Neural cell (in vitro differentiated cells): ENCODE data around the gene VAPA. TPM values are rescaled to one million over a fixed set of nuclear protein-coding genes. Genes with fewer than 3 reads are reported as not detected.

Experiments used
- H2AFZ ChIP-seq: fragments of 200-600, 300-800 bp; sonication (generic), shearing (Covaris generic); 2 replicates; pipeline ENCODE4 v1.6.0; 2014; ENCODE audit warnings: low read depth, mild to moderate bottlenecking, antibody characterized with exemption, low read length, moderate library complexity
- H3F3A ChIP-seq: fragments of 200-600 bp; shearing (Covaris generic); 2 replicates; pipeline ENCODE4 v1.6.1; 2016; ENCODE audit warnings: mild to moderate bottlenecking, moderate library complexity, mixed read lengths, antibody characterized with exemption, low read length; ENCODE audit not compliant: insufficient read depth, poor library complexity, severe bottlenecking
- H3K27ac ChIP-seq: fragments of 200-600, 300-800 bp; sonication (generic), shearing (Covaris generic); 2 replicates; pipeline ENCODE4 v1.5.1; 2014; ENCODE audit warnings: mild to moderate bottlenecking, low read length, moderate library complexity
- H3K27me3 ChIP-seq: fragments of 300-800, 200-600 bp; sonication (generic), shearing (Covaris generic); 2 replicates; pipeline ENCODE4 v1.6.0; 2014; ENCODE audit warnings: mild to moderate bottlenecking, low read depth, low read length, moderate library complexity; ENCODE audit not compliant: insufficient read depth
- H3K36me3 ChIP-seq: fragments of 300-800, 200-600 bp; sonication (generic), shearing (Covaris generic); 2 replicates; pipeline ENCODE4 v1.5.1; 2014; ENCODE audit warnings: mild to moderate bottlenecking, antibody characterized with exemption, low read length, moderate library complexity; ENCODE audit not compliant: insufficient read depth
- H3K4me2 ChIP-seq: fragments of 300-800, 200-600 bp; sonication (generic), shearing (Covaris generic); 2 replicates; pipeline ENCODE4 v1.6.0; 2014; ENCODE audit warnings: mild to moderate bottlenecking, low read length
- H3K4me3 ChIP-seq: fragments of 300-800, 200-600 bp; sonication (generic), shearing (Covaris generic); 2 replicates; pipeline ENCODE4 v1.5.1; 2014; ENCODE audit warnings: mild to moderate bottlenecking, low read length, moderate library complexity
- H3K79me2 ChIP-seq: fragments of 200-600 bp; shearing (Covaris generic); replicated peaks from 2 replicates; pipeline ENCODE4 v1.6.0; 2014; ENCODE audit warnings: mild to moderate bottlenecking, low read length, moderate library complexity; ENCODE audit not compliant: insufficient read depth
- H3K9ac ChIP-seq: fragments of 300-800, 200-600 bp; sonication (generic), shearing (Covaris generic); 2 replicates; pipeline ENCODE4 v1.6.1; 2016; ENCODE audit warnings: mild to moderate bottlenecking, low read length, mixed read lengths
- H3K9me2 ChIP-seq: fragments of 200-600 bp; shearing (Covaris generic); 2 replicates; pipeline ENCODE4 v1.6.1; 2016; ENCODE audit warnings: mild to moderate bottlenecking, low read length, mixed read lengths; ENCODE audit not compliant: insufficient read depth
- H3K9me3 ChIP-seq: fragments of 200-600, 300-800 bp; sonication (generic), shearing (Covaris generic); 2 replicates; pipeline ENCODE4 v1.6.1; 2016; ENCODE audit warnings: mild to moderate bottlenecking, mixed run types, low read length, moderate library complexity, mixed read lengths
- H4K20me1 ChIP-seq: fragments of 200-600 bp; shearing (Covaris generic); 2 replicates; pipeline ENCODE4 v1.6.1; 2016; ENCODE audit warnings: mild to moderate bottlenecking, mixed run types; ENCODE audit not compliant: insufficient read depth
- EP300 ChIP-seq: fragments of 450-650 bp; conservative IDR thresholded peaks from 2 replicates; pipeline ENCODE4 v1.6.1; 2014; ENCODE audit warnings: antibody characterized with exemption, mild to moderate bottlenecking, moderate library complexity; ENCODE audit not compliant: poor library complexity, severe bottlenecking
- EZH2 ChIP-seq: fragments of 200-600, 300-800 bp; shearing (Covaris generic), sonication (generic); IDR thresholded peaks from 2 replicates; pipeline ENCODE4 v1.6.1; 2014; ENCODE audit warnings: antibody characterized with exemption, low read length, borderline replicate concordance, mild to moderate bottlenecking; ENCODE audit not compliant: insufficient read depth, poor library complexity, severe bottlenecking
- MXI1 ChIP-seq: fragments of 450-650 bp; conservative IDR thresholded peaks from 2 replicates; pipeline ENCODE4 v1.6.1; 2014; ENCODE audit warnings: antibody characterized with exemption, mild to moderate bottlenecking; ENCODE audit not compliant: poor library complexity, severe bottlenecking
- POLR2AphosphoS5 ChIP-seq: IDR thresholded peaks from 2 replicates; pipeline ENCODE4 v1.6.1; 2012
- RAD21 ChIP-seq: fragments of 450-650 bp; conservative IDR thresholded peaks from 2 replicates; pipeline ENCODE4 v1.6.1; 2014; ENCODE audit warnings: antibody characterized with exemption, mild to moderate bottlenecking, moderate library complexity
- REST ChIP-seq: IDR thresholded peaks from 2 replicates; pipeline ENCODE4 v1.6.1; 2012; ENCODE audit warnings: borderline replicate concordance
- SMC3 ChIP-seq: fragments of 450-650 bp; conservative IDR thresholded peaks from 2 replicates; pipeline ENCODE4 v1.6.1; 2014; ENCODE audit warnings: antibody characterized with exemption, mild to moderate bottlenecking, moderate library complexity; ENCODE audit not compliant: poor library complexity
- TAF1 ChIP-seq: IDR thresholded peaks from 2 replicates; pipeline ENCODE4 v1.6.1; 2012; ENCODE audit warnings: low read depth
- polyA plus RNA-seq: library from polyadenylated mRNA; depleted of rRNA; stranded (reverse); fragments of >200 nt; gene quantifications from 2 replicates; pipeline ENCODE4 v1.2.3, GENCODE V29; 2014
- TF ChIP-seq, protein P1 (sequence below): fragments of 450-650 bp; IDR thresholded peaks from 2 replicates; pipeline ENCODE4 v1.5.1; 2014; ENCODE audit warnings: antibody characterized with exemption, mild to moderate bottlenecking, moderate library complexity; ENCODE audit not compliant: poor library complexity, severe bottlenecking

VAPA gene
- polyA plus RNA-seq, 1 donor from 2014 or later, result 317 TPM

- no peaks in the 10 kb centered on the region for H3K9me2 ChIP-seq
- H3K4me3 ChIP-seq, result no peak overlapping the region
- no peaks in the 10 kb centered on the region for H3K27me3 ChIP-seq
- H3F3A ChIP-seq, result no peaks in the 10 kb centered on the region
- no peak overlapping the region for H2AFZ ChIP-seq
- H3K9ac ChIP-seq, result no peak overlapping the region
- H3K9me3 ChIP-seq, result no peaks in the 10 kb centered on the region
- H3K79me2 ChIP-seq, result peaks cover 100% of the 10 kb centered on the region
- peaks cover 48% of the 10 kb centered on the region for H4K20me1 ChIP-seq
- no peak overlapping the region for H3K4me2 ChIP-seq
- H3K27ac ChIP-seq, result no peak overlapping the region
- H3K36me3 ChIP-seq, result no peaks in the 10 kb centered on the region
- TF ChIP-seq TAF1 (no peak), POLR2AphosphoS5 (no peak), REST (no peak), EP300 (no peak), RAD21 (no peak), EZH2 (no peak), SMC3 (no peak)
- TF ChIP-seq, protein P1, sequence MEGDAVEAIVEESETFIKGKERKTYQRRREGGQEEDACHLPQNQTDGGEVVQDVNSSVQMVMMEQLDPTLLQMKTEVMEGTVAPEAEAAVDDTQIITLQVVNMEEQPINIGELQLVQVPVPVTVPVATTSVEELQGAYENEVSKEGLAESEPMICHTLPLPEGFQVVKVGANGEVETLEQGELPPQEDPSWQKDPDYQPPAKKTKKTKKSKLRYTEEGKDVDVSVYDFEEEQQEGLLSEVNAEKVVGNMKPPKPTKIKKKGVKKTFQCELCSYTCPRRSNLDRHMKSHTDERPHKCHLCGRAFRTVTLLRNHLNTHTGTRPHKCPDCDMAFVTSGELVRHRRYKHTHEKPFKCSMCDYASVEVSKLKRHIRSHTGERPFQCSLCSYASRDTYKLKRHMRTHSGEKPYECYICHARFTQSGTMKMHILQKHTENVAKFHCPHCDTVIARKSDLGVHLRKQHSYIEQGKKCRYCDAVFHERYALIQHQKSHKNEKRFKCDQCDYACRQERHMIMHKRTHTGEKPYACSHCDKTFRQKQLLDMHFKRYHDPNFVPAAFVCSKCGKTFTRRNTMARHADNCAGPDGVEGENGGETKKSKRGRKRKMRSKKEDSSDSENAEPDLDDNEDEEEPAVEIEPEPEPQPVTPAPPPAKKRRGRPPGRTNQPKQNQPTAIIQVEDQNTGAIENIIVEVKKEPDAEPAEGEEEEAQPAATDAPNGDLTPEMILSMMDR, result no peak
These were observed 5.9 kb downstream of the VAPA start for GRCh38 chr18:9919564-9920232.

- TF ChIP-seq SMC3 (no peak), REST (no peak), MXI1 (no peak), RAD21 (no peak), EZH2 (no peak), POLR2AphosphoS5 (no peak), EP300 (no peak), TAF1 (no peak)
- TF ChIP-seq, protein P1, result no peak
- Histone ChIP-seq H4K20me1 (peaks cover 34% of the 10 kb centered on the region), H3K4me2 (no peak overlapping the region), H3K27ac (no peak overlapping the region), H2AFZ (no peak overlapping the region), H3K27me3 (no peaks in the 10 kb centered on the region), H3K9me3 (no peaks in the 10 kb centered on the region), H3F3A (no peaks in the 10 kb centered on the region), H3K9ac (no peak overlapping the region), H3K9me2 (no peaks in the 10 kb centered on the region), H3K79me2 (peaks cover 100% of the 10 kb centered on the region), H3K4me3 (no peak overlapping the region), H3K36me3 (no peaks in the 10 kb centered on the region)
These were observed 8.9 kb downstream of the VAPA start for GRCh38 chr18:9922592-9923311.
